ENCODE data around the gene GTF2IRD1. TPM values are rescaled to one million over a fixed set of nuclear protein-coding genes. Genes with fewer than 3 reads are reported as not detected.

Gene GTF2IRD1
- total RNA-seq, 4 donors from 2014 or later, result 2.8 to 27.1 (median 17.1) TPM

DNA sequence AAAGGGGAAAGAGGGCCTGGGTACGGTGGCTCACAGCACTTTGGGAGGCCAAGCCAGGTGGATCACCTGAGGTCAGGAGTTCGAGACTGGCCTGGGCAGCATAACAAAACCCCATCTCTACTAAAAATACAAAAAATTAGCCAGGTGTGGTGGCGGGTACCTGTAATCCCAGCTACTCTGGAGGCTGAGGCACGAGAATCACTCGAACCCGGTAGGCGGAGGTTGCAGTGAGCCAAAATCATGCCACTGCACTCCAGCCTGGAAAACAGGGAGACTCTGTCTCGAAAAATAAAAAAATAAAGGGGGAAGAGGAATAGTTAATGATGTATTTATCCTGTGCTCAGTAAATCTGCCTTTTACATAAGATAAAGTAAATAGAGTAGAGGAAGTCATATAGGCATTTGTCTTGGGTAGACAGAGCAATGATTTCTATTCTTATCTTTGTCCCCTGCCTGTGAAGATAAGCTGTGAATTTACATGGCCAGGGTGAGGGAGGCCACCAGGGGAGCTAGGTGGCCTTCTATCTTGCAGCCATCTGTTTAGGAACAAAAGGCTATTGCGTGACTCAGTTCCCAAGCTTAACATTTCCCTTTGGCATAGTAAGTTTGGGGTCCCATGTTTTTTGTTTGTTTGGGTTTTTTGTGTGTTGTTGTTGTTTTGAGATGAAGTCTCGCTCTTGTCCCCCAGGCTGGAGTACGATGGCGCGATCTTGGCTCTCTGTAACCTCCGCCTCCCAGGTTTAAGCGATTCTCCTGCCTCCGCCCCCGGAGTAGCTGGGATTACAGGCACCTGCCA, 130.7 kb downstream of the GTF2IRD1 start:
- no peak for DNase-seq
- Histone ChIP-seq H3K36me3 (no peaks in the 10 kb centered on the region), H3K4me1 (peaks cover 0 to 24% (median 2%) of the 10 kb centered on the region in 4 donors), H3K9me3 (no peaks in the 10 kb centered on the region), H3K4me3 (no peak overlapping the region), H3K27me3 (no peaks in the 10 kb centered on the region), H3K27ac (no peak overlapping the region)
- TF ChIP-seq POLR2A (IDR thresholded peaks at IDR 0.05), result no peak
- TF ChIP-seq, protein P1, sequence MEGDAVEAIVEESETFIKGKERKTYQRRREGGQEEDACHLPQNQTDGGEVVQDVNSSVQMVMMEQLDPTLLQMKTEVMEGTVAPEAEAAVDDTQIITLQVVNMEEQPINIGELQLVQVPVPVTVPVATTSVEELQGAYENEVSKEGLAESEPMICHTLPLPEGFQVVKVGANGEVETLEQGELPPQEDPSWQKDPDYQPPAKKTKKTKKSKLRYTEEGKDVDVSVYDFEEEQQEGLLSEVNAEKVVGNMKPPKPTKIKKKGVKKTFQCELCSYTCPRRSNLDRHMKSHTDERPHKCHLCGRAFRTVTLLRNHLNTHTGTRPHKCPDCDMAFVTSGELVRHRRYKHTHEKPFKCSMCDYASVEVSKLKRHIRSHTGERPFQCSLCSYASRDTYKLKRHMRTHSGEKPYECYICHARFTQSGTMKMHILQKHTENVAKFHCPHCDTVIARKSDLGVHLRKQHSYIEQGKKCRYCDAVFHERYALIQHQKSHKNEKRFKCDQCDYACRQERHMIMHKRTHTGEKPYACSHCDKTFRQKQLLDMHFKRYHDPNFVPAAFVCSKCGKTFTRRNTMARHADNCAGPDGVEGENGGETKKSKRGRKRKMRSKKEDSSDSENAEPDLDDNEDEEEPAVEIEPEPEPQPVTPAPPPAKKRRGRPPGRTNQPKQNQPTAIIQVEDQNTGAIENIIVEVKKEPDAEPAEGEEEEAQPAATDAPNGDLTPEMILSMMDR (IDR thresholded peaks at IDR 0.05), result peak in 3 of 6 experiments; percentile 25 to 42 (median 29)

DNA sequence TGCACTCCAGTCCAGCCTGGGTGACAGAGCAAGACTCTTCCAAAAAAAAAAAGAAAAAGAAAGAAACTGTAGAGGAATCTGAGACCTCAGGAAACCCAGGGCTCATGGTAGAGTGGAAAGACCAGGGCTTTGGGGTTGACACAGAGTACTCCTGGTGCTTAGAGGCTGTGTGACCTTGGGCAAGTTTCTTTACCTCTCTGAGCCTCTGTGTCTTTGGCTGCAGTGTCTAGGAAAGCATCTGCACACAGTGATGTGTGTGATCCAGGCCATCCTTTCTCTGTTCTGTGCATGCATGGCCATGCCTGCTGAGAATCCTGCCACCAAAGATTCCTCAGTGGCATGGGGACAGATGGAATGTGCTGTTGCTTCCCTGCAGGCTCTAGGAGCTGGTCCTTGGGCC, 132.1 kb downstream of the GTF2IRD1 start:
- H3K27me3 ChIP-seq, result no peaks in the 10 kb centered on the region
- no peak overlapping the region for H3K4me3 ChIP-seq
- no peaks in the 10 kb centered on the region for H3K9me3 ChIP-seq
- H3K4me1 ChIP-seq, result peaks cover 0 to 13% (median 2%) of the 10 kb centered on the region in 4 donors
- no peak for DNase-seq
- no peak overlapping the region for H3K27ac ChIP-seq
- H3K36me3 ChIP-seq, result peaks cover 0 to 2% (median 0%) of the 10 kb centered on the region in 3 donors
- TF ChIP-seq POLR2A (IDR thresholded peaks at IDR 0.05), result no peak
- TF ChIP-seq, protein P1 (IDR thresholded peaks at IDR 0.05), result no peak

GRCh38 chr7:74586258-74587175, 132.8 kb downstream of the GTF2IRD1 start:
- H3K9me3 ChIP-seq, result no peaks in the 10 kb centered on the region
- H3K4me1 ChIP-seq, result peaks cover 0 to 12% (median 2%) of the 10 kb centered on the region in 4 donors
- peaks cover 0 to 3% (median 0%) of the 10 kb centered on the region in 3 donors for H3K36me3 ChIP-seq
- no peaks in the 10 kb centered on the region for H3K27me3 ChIP-seq
- TF ChIP-seq, protein P1 (IDR thresholded peaks at IDR 0.05), result no peak
- no peak for TF ChIP-seq POLR2A (IDR thresholded peaks at IDR 0.05)
- no peak for DNase-seq
- peak overlapping the region in 3 of 4 donors; percentile 1 to 63 (median 46) for H3K27ac ChIP-seq
- no peak overlapping the region for H3K4me3 ChIP-seq

DNA sequence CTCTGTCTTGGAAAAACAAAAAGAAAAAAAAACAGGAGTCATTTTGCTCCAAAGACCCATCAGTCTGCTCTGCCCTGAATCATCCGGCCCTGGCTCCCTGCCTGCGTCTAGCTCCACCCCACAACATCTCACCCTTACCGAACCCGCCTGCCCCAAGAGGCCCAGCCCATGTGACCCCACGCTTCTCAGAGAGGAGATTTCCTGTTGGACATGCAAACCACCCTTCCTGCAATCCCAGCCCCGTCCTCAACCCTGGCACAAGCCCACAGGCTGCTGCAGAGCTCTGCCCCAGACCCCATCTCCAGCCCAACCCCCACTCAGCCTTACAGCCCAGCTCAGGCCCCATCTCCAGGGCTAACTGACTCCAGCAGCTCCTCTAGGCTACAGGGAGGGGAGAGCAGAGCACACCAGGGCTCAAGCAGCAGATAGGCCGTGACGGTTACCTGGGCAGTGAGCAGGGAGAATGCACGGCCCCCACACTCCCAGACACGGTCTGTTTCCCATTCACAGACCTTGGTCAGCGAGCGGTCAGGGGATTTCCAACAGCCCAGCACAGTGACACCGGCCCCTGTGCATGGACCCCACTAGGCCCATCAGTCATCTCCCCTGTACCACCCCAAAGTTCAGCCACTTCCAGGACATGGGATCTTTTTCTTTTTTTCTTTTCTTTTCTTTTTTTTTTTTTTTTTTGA, 133.9 kb downstream of the GTF2IRD1 start:
- Histone ChIP-seq H3K36me3 (peaks cover 0 to 6% (median 0%) of the 10 kb centered on the region in 3 donors), H3K27ac (peak overlapping the region; percentile 27 to 63 (median 51)), H3K4me3 (no peak overlapping the region), H3K27me3 (no peaks in the 10 kb centered on the region), H3K9me3 (no peaks in the 10 kb centered on the region), H3K4me1 (peaks cover 0 to 12% (median 2%) of the 10 kb centered on the region in 4 donors)
- DNase-seq, result peak; percentile 69 to 86 (median 73)
- TF ChIP-seq POLR2A (IDR thresholded peaks at IDR 0.05), result no peak
- TF ChIP-seq, protein P1 (IDR thresholded peaks at IDR 0.05), result no peak

DNA sequence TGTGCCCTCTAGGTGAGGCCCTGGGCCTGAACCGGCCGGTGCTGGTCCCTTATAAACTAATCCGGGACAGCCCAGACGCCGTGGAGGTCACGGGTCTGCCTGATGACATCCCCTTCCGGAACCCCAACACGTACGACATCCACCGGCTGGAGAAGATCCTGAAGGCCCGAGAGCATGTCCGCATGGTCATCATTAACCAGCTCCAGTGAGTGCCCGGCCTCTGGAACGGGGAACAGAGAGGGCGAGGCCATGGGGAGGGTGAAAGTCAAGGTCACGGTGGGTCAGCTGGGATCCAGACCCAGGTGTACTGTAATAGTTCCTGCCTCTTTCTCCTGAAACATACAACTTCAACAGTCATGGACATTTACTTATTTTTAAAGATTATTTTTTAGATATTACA, 137.1 kb downstream of the GTF2IRD1 start:
- Histone ChIP-seq H3K27ac (no peak overlapping the region), H3K36me3 (peaks cover 0 to 14% (median 0%) of the 10 kb centered on the region in 3 donors), H3K27me3 (no peaks in the 10 kb centered on the region), H3K4me3 (no peak overlapping the region), H3K9me3 (no peaks in the 10 kb centered on the region), H3K4me1 (peaks cover 0 to 12% (median 2%) of the 10 kb centered on the region in 4 donors)
- TF ChIP-seq, protein P1 (IDR thresholded peaks at IDR 0.05), result no peak
- TF ChIP-seq POLR2A (IDR thresholded peaks at IDR 0.05), result no peak
- no peak for DNase-seq

Data from Peyer's patch (tissue), 4 donors.